22Rv1 (cell line): ENCODE measurements around the gene ADAMTS18.

ENCODE experiments used
- H3K27ac ChIP-seq: fragments of 450-650 bp; 2 replicates; pipeline ENCODE4 v1.5.1; 2017
- ZFX ChIP-seq: fragments of 450-650 bp; IDR thresholded peaks from 2 replicates; pipeline ENCODE4 v1.6.1; 2017; ENCODE audit warnings: antibody characterized with exemption, borderline replicate concordance
- TF ChIP-seq, protein P1 (sequence below): fragments of 450-650 bp; IDR thresholded peaks from 2 replicates; pipeline ENCODE4 v1.5.1; 2017; ENCODE audit warnings: mild to moderate bottlenecking

Gene ADAMTS18

GRCh38 chr16:77336637-77337036 is 98.2 kb downstream of the ADAMTS18 start:
- H3K27ac ChIP-seq: no peak overlapping the region

GRCh38 chr16:77335652-77336234 is 99.1 kb downstream of the ADAMTS18 start:
- no peak for TF ChIP-seq ZFX
- TF ChIP-seq, protein P1, sequence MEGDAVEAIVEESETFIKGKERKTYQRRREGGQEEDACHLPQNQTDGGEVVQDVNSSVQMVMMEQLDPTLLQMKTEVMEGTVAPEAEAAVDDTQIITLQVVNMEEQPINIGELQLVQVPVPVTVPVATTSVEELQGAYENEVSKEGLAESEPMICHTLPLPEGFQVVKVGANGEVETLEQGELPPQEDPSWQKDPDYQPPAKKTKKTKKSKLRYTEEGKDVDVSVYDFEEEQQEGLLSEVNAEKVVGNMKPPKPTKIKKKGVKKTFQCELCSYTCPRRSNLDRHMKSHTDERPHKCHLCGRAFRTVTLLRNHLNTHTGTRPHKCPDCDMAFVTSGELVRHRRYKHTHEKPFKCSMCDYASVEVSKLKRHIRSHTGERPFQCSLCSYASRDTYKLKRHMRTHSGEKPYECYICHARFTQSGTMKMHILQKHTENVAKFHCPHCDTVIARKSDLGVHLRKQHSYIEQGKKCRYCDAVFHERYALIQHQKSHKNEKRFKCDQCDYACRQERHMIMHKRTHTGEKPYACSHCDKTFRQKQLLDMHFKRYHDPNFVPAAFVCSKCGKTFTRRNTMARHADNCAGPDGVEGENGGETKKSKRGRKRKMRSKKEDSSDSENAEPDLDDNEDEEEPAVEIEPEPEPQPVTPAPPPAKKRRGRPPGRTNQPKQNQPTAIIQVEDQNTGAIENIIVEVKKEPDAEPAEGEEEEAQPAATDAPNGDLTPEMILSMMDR: no peak
- no peak overlapping the region for H3K27ac ChIP-seq

More at GRCh38 chr16:77336637-77337036, 98.2 kb downstream of the ADAMTS18 start:
- TF ChIP-seq, protein P1: no peak
- TF ChIP-seq ZFX: no peak

DNA sequence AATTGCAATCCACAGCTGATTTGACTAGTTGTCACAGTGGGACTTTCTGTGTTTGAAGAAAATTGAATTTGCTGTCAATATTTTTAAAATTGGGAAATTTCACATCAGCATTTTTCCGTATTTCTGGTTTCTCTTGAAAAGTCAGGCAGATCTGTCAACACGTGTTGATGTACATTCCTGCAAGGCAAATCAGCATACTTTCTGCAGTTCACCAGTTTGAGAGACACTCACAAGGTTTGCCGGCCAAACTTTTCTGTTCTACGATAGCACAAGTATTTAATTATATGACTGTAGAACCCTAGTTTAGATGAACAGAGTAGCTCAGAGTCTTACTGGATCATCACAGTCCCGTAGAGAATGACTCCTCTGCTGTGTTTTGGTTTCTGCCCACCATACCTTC is 102.0 kb downstream of the ADAMTS18 start:
- H3K27ac ChIP-seq: no peak overlapping the region
- TF ChIP-seq, protein P1: no peak
- no peak for TF ChIP-seq ZFX

GRCh38 chr16:77331802-77332586 is 102.8 kb downstream of the ADAMTS18 start:
- TF ChIP-seq ZFX: no peak
- TF ChIP-seq, protein P1: no peak
- no peak overlapping the region for H3K27ac ChIP-seq

DNA sequence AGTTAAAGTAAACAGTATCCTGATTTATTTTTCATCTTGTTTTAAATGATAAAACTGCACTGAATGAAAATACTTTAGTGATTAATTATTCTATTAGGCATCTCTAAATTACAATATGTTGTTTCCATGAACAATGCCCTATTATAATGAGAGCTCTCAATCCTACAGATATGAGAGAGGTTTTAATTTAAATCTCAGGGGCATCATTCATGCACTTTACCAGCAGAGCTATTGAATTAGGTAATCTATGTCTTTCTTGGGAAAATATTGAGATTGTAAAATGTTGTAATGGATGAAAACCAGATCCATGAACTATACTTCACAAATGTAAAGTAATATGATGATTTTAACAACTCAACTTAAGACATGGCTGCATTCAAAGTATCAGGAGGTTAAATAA is 103.8 kb downstream of the ADAMTS18 start:
- TF ChIP-seq ZFX: no peak
- TF ChIP-seq, protein P1: no peak
- no peak overlapping the region for H3K27ac ChIP-seq

DNA sequence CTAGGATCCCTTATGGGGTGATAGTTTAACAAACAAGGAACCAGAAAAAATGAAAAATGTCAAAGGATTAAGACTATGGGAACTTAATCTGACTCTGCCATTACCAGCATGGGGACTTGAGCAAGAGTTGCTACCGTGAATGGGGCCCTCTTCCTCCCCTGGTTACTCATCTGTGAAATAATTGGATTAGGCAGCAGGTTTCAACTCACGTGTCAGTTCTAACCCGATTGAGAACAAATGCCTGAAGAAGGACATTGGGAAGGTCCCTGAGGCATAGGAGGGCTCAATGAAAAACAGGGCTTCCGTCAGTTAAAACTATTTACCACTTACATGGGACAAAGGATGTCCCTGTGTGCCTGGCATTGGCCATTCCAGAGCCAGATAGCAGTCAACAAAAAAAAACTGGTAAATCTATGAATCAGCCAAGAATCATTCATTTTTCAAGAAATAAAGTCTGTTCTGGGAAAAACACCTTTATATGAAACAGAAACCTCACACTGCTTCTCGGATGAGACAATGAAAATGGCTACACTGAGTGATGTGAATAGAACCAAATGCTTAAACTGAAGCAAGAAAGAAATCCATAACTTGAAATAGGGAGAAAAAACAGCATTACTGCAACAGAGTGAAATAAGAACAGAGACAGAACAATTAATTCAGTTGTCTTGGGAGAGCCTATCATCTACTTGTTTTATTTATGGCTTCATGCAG is 104.3 kb downstream of the ADAMTS18 start:
- no peak overlapping the region for H3K27ac ChIP-seq
- TF ChIP-seq ZFX: no peak
- TF ChIP-seq, protein P1: no peak
